Measurements from ENCODE around the gene HTT. TPM values are rescaled to one million over a fixed set of nuclear protein-coding genes. Genes with fewer than 3 reads are reported as not detected.

Gene HTT
- total and polyA plus RNA-seq, 9 of the 15 experiments (the other 6 are each of a cell fraction or from before 2014, with no cell fraction given): 0.66 to 31.6 (median 14.7) TPM

DNA sequence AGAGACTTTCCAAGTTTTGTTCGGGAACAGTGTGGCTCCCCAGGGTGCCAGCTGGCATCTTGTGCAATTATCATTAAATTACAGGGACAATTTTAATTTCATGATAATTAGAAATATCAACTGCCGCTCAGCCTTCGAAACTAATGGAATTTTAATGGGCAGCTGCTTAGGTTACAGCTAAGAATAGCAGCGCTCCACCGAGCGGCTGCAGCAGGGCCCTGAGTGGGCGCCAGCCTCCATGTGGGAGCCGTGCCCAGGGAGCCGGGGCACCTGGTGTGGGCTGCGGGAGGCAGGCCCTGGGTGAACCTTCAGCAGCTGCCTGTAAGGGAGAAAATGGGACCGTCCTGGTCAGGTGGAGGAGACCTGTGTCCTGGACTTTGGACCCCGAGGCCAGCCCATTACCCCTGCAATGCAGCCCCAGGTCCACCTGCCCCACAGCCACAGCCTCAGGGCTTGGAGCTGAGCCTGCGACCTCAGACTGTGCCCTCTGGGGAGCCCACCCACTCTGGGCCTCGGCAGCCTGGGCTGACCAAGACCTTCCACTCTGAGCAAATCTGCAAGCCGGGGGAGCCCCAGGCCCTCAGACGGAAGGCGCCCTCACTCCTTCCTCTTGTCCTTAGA is 195.6 kb downstream of the HTT start:
- Histone ChIP-seq H3K9me3 (replicated peaks; ENCODE audit: control insufficient read depth, insufficient read depth, low read depth, low read length) (no peaks in the 10 kb centered on the region), H3K27me3 (ENCODE audit: control insufficient read depth in 2 of 2, insufficient read depth in 2 of 2, low read length in 2 of 2) (peaks cover 31 to 45% of the 10 kb centered on the region in 2 experiments; a peak in 3 of 5 replicates), H2AFZ (ENCODE audit: low read depth, low read length) (no peak overlapping the region), H3K4me1 (replicated peaks in 1 of 2; ENCODE audit: control insufficient read depth in 2 of 2, insufficient read depth in 2 of 2, low read length in 2 of 2) (peaks cover 0 to 29% of the 10 kb centered on the region in 2 experiments; a peak in 2 of 5 replicates), H3K4me2 (ENCODE audit: insufficient read depth, low read length) (no peak overlapping the region), H3K79me2 (ENCODE audit: control insufficient read depth, insufficient read depth, low read length) (no peaks in the 10 kb centered on the region), H3K27ac (ENCODE audit: extremely low read depth, low read depth, low read length) (no peak overlapping the region), H3K36me3 (ENCODE audit: control insufficient read depth, insufficient read depth, low read length) (no peaks in the 10 kb centered on the region), H3K4me3 (no peak overlapping the region), H4K20me1 (replicated peaks; ENCODE audit: control insufficient read depth, insufficient read depth, low read length) (no peaks in the 10 kb centered on the region), H3K9me1 (ENCODE audit: control insufficient read depth, insufficient read depth, low read length) (no peaks in the 10 kb centered on the region), H3K9ac (ENCODE audit: insufficient read depth in 1 of 2, low read depth in 2 of 2, low read length in 2 of 2) (no peak overlapping the region)
- CTCF ChIA-PET (ENCODE audit: low intra/inter-chr PET ratio): no interaction called here
- intact Hi-C loops (cut with micrococcal nuclease) (no loop called here), in situ Hi-C loops (cut with MboI) (no loop called here)
- no peak for DNase-seq (ENCODE audit: extremely low read depth in 1 of 4, low spot score in 3 of 4)
- no peak for TF ChIP-seq SMAD1 (IDR thresholded peaks at IDR 0.05; ENCODE audit: low read depth, low read length, partially characterized antibody)
- POLR2A ChIA-PET: interaction anchor here (1.4 kb wide), 1 partner anchor 26 kb away, joined by 5 read pairs; no protein-coding TSS in a partner anchor
- WGBS (ENCODE audit: insufficient coverage, low coverage, missing lambda C conversion rate): 30% methylated on average over 16 of the region's 17 CpGs
- no peak for FAIRE-seq
- ATAC-seq: no peak
- BruUV-seq (replicated peaks): no TSS peak

DNA sequence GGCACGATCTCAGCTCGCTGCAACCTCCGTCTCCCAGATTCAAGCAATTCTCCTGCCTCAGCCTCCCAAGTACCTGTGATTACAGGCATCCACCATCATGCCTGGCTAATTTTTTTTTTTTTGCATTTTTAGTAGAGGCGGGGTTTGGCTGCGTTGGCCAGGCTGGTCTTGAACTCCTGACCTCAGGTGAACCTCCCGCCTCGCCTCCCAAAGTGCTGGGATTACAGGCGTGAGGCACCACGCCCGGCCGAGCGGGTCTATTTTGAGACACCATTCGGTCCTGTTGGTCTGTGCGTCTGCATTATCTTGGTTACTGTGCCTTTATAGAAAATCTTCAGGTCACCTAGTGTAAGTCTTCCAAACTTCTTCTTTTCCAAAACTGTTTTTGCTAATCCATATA is 196.7 kb downstream of the HTT start:
- CTCF ChIA-PET (ENCODE audit: low intra/inter-chr PET ratio): no interaction called here

More for the DNA sequence above, 196.7 kb downstream of the HTT start:
- Histone ChIP-seq H3K79me2 (ENCODE audit: control insufficient read depth, insufficient read depth, low read length) (no peaks in the 10 kb centered on the region), H3K4me1 (replicated peaks in 1 of 2; ENCODE audit: control insufficient read depth in 2 of 2, insufficient read depth in 2 of 2, low read length in 2 of 2) (peaks cover 0 to 29% of the 10 kb centered on the region in 2 experiments; a peak in 2 of 5 replicates), H3K9me1 (ENCODE audit: control insufficient read depth, insufficient read depth, low read length) (no peaks in the 10 kb centered on the region), H2AFZ (ENCODE audit: low read depth, low read length) (no peak overlapping the region), H3K4me2 (ENCODE audit: insufficient read depth, low read length) (no peak overlapping the region), H3K4me3 (no peak overlapping the region), H3K9ac (ENCODE audit: insufficient read depth in 1 of 2, low read depth in 2 of 2, low read length in 2 of 2) (no peak overlapping the region), H4K20me1 (replicated peaks; ENCODE audit: control insufficient read depth, insufficient read depth, low read length) (no peaks in the 10 kb centered on the region), H3K27me3 (ENCODE audit: control insufficient read depth in 2 of 2, insufficient read depth in 2 of 2, low read length in 2 of 2) (peaks cover 23 to 35% of the 10 kb centered on the region in 2 experiments; a peak in 3 of 5 replicates), H3K36me3 (ENCODE audit: control insufficient read depth, insufficient read depth, low read length) (no peaks in the 10 kb centered on the region), H3K9me3 (replicated peaks; ENCODE audit: control insufficient read depth, insufficient read depth, low read depth, low read length) (no peaks in the 10 kb centered on the region), H3K27ac (ENCODE audit: extremely low read depth, low read depth, low read length) (no peak overlapping the region)
- in situ Hi-C loops (cut with MboI) (no loop called here), intact Hi-C loops (cut with micrococcal nuclease) (no loop called here)
- no TSS peak for BruUV-seq (replicated peaks)
- no peak for ATAC-seq
- WGBS (ENCODE audit: insufficient coverage, low coverage, missing lambda C conversion rate): 5% methylated on average over 14 of the region's 14 CpGs
- POLR2A ChIA-PET: interaction anchor here (0.6 kb wide), 1 partner anchor 74 kb away, joined by 3 read pairs; no protein-coding TSS in a partner anchor
- FAIRE-seq: no peak
- TF ChIP-seq ZKSCAN3 (CRISPR knock-in tag; IDR thresholded peaks at IDR 0.05) (no peak), ZC3H4 (CRISPR knock-in tag; IDR thresholded peaks at IDR 0.05; ENCODE audit: borderline replicate concordance) (no peak), RUNX1 (IDR thresholded peaks at IDR 0.05; ENCODE audit: low read depth) (no peak), ZNF175 (CRISPR knock-in tag; IDR thresholded peaks at IDR 0.05; ENCODE audit: low read depth) (no peak), HCFC1 (IDR thresholded peaks at IDR 0.05; ENCODE audit: low read depth, low read length) (no peak), TBL1XR1 (IDR thresholded peaks at IDR 0.05; ENCODE audit: low read length in 2 of 2) (no peak), ZNF444 (CRISPR knock-in tag; IDR thresholded peaks at IDR 0.05) (no peak), ARHGAP35 (IDR thresholded peaks at IDR 0.05; ENCODE audit: partially characterized antibody) (no peak)
- DNase-seq (ENCODE audit: extremely low read depth in 1 of 4, low spot score in 3 of 4): no peak
